HG03378 (cell line): Measurements from ENCODE around the gene NKX6-2.
"Not testable (repeated sequence)": the region's sequence is repeated elsewhere in the genome, so short reads cannot be mapped to it uniquely, and the experiment has no call there.

Experiments used
- ATAC-seq: cut with Tn5 transposase; IDR thresholded peaks from one replicate; pipeline ENCODE4 v1.9.1; 2021; ENCODE audit warnings: mild to moderate bottlenecking, moderate library complexity; ENCODE audit not compliant: unreplicated experiment

The NKX6-2 gene

GRCh38 chr10:132785723-132786475, at the start of gene NKX6-2:
TSS of gene NKX6-2 (minus strand) at chr10:132786147. CDS start at chr10:132785948, 199 bp downstream.
- no peak for ATAC-seq

GRCh38 chr10:132834891-132835847, 49.2 kb upstream of the NKX6-2 start:
- no peak for ATAC-seq

GRCh38 chr10:132834311-132834761, 48.4 kb upstream of the NKX6-2 start:
- no peak for ATAC-seq

GRCh38 chr10:132833421-132834111, 47.6 kb upstream of the NKX6-2 start:
- ATAC-seq, result no peak

- ATAC-seq, result no peak
Measured at GRCh38 chr10:132832186-132832969, 46.4 kb upstream of the NKX6-2 start.

- ATAC-seq, result no peak
Measured at GRCh38 chr10:132829403-132829802, 43.5 kb upstream of the NKX6-2 start.

- no peak for ATAC-seq
Measured at GRCh38 chr10:132828681-132829080, 42.7 kb upstream of the NKX6-2 start.

GRCh38 chr10:132827861-132828539, 42.1 kb upstream of the NKX6-2 start:
- no peak for ATAC-seq

- ATAC-seq, result no peak
Measured at GRCh38 chr10:132827423-132827789, 41.5 kb upstream of the NKX6-2 start.

GRCh38 chr10:132826524-132827422, 40.8 kb upstream of the NKX6-2 start:
- no peak for ATAC-seq

GRCh38 chr10:132825783-132826523, 40.0 kb upstream of the NKX6-2 start:
- not testable (repeated sequence) for ATAC-seq

GRCh38 chr10:132820056-132820455, 34.1 kb upstream of the NKX6-2 start:
- ATAC-seq, result no peak

GRCh38 chr10:132817701-132818211, 31.8 kb upstream of the NKX6-2 start:
- ATAC-seq, result no peak

- ATAC-seq, result no peak
Measured at GRCh38 chr10:132816718-132817117, 30.8 kb upstream of the NKX6-2 start.

- ATAC-seq, result no peak
Measured at GRCh38 chr10:132815168-132815857, 29.4 kb upstream of the NKX6-2 start.

- no peak for ATAC-seq
Measured at GRCh38 chr10:132814469-132814856, 28.5 kb upstream of the NKX6-2 start.
